HG02678 (cell line): Measurements from ENCODE around the gene SGTB.
"Not testable (repeated sequence)": the region's sequence is repeated elsewhere in the genome, so short reads cannot be mapped to it uniquely, and the experiment has no call there.

ENCODE experiments used
- ATAC-seq: cut with Tn5 transposase; IDR thresholded peaks from one replicate; pipeline ENCODE4 v1.9.1; 2021; ENCODE audit warnings: mild to moderate bottlenecking, moderate library complexity; ENCODE audit not compliant: unreplicated experiment

SGTB gene

GRCh38 chr5:65674749-65675148 lies 47.2 kb downstream of the SGTB start:
- ATAC-seq: no peak

- ATAC-seq: no peak
Measured at GRCh38 chr5:65672796-65673195, 49.1 kb downstream of the SGTB start.

DNA sequence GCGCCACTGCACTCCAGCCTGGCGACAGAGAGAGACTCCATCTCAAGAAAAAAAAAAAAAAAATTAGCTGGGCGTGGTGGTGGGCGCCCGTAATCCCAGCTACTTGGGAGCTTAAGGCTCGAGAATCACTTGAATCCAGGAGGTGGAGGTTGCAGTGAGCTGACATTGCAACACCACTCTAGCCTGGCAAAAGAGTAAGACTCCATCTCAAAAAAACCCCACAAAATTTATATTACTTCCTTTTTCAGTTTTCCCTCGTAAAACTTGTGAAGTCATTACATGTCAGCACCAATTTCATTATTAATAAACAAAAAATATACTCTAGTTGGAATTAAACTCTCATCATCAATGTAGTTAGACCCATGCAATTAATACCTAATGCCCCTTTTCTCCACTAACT lies 53.2 kb downstream of the SGTB start:
- no peak for ATAC-seq

DNA sequence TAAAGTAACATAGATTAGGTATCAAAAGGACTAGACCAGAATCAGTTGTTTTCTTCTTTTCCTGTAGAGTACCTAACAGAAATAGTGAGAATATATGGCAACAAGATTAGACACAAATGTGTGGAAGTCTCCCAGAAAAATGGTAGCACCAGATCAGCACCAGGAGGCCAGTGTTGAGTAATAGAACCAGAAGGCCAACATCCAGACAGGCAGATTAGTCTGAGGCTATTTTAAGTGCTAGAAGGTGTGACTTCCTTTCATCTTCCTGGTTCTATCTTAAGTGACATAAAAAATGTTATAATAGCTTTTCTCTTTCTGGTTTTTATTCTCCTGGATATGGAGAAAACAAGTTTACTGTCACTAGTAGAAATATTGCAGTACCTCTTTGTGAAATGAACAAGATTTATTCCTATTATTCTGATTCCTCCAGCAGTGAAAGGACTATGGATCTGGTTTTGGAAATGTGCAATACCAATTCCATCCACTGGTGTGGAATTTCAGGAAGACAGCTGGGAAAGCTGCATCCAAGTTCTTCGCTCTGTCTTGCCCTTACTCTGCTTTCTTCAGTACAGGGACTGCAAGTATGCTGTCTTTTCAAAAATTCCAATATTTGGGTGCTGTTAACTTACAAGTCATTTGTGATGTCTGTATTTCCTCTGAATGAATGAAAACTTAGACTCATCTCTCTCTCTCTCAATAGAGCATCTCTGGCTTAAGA lies 57.9 kb downstream of the SGTB start:
- ATAC-seq: no peak

- ATAC-seq: no peak
Measured at GRCh38 chr5:65654713-65655112, 67.2 kb downstream of the SGTB start.

DNA sequence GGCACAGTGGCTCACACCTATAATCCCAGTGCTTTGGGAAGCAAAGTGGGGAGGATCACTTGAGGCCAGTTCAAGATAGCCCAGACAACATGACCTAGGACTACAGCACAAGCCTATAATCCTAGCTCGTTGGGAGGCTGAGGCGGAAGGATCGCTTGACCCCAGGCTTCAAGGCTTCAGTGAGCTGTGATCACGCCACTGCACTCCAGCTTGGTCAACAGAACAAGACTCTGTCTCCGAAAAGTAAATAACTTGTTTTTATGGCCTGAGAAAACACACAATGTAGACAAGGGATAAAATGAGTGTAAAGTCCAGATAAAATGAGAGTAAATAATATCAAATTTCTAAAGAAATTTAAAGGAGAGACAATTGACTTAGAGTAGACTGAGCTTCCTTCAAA lies 70.8 kb downstream of the SGTB start:
- no peak for ATAC-seq

GRCh38 chr5:65647941-65648340 lies 74.0 kb downstream of the SGTB start:
- ATAC-seq: no peak

DNA sequence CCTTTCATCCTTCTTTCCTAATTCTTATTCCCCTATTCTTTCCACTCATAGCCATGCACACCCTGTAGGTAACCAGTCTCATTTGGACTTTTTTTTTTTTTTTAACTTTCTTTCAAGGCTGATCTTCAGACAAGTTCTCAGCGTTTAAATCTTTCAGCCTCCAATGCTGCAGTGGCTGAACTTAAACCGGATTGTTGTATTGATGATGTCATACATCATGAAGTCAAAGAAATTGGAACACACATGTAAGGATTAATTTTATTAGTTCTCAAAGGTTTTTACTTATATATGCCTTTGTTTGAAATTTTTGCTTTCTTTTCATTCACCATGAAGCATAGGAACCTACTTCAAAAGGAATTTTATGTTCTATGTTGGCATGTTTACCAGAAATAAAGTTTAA lies 75.0 kb downstream of the SGTB start:
- ATAC-seq: no peak

DNA sequence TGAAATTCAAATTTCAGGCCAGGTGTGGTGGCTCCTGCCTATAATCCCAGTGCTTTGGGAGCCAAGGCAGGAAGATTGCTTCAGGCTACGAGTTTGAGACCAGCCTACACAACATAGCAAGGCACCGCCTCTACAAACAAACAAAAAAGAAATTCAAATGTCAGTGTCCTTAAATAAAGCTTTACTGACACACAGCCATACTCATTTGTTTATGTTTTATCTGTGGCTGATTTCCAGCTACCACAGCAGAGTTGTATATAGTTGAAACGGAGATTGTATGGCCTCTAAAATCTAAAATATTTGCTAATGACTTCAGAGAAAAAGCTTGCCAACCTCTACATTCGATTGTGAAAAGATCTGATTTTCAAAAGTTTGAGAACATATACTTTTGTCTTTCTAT lies 81.7 kb downstream of the SGTB start:
- no peak for ATAC-seq

- no peak for ATAC-seq
Measured at GRCh38 chr5:65630981-65631380, 90.9 kb downstream of the SGTB start.

DNA sequence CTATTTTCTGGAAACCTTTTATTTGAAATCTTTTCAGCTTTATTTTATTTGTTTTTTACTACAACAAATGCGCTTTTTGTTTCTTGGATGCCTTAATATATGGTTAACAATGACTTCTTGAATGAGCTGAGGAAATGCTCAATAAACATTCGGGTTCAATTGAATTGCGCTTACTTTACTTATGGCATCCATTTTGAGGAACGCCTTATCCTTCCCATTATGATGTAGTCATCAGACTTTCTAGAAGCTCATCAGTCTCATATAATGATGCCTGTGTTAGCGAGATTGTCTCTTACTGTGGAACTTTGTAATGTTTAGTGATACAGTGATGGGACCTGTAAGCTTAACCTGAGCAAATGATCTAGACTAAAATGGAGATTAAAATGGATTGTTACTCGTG lies 96.2 kb downstream of the SGTB start:
- no peak for ATAC-seq

DNA sequence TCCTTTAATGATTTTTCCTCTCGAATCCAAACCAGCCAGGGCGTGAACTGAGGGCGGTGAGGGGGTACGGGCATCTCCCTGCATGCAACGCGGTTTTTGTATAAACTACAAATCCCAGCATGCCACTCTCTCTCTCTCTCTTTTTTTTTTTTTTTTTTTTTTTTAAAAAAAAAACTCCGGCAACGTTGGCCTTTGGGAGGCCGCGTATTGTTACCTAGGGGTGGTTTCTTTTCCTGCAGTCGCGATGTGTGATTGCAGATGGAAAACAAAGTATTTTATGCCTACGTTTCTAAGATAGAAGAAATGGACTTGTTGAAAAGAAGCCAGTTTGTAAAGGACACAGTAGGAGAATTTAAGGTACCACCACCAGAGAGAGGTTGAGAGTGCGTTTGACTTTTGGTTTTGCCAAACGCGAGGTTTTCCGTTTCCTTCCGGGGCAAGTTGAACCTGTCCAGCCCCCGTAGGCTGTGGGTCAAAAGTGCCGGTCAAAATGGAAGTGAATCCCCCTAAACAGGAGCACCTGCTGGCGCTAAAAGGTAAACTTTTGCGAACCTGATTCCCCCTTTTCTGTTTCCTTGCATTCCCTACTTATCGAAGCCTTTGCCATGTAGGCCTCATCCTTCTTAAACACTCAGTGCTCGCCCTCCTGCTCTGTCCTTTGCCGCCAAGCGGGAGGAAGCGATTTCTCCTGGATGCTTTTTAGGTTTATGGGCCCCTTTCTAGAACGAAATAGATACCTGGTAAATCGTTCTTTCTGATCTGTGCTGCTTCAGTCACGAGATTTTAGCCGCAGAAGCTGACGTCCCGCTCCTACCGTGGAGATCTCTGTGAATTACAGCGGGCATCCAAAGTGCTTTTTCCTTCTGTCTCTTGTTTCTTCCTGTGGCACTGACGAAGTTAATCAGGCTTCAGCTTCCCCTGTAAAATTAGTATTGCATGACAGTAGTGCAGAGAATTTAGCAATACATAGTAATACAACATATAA lies 97.0 kb downstream of the SGTB start, which contains the start of the genes SHLD3 and TRAPPC13:
Gene SHLD3 (plus strand): TSS at position 457 of the 985 bp plus-strand sequence. CDS start 4,561 bp downstream, outside the sequence.
Gene TRAPPC13 (plus strand): TSS at position 457 of the 985 bp plus-strand sequence. CDS start 34 bp downstream, at position 491.
- peak; percentile 72 for ATAC-seq

GRCh38 chr5:65624025-65624570 lies 97.8 kb downstream of the SGTB start, which contains the start of gene TRIM23:
Gene TRIM23 (minus strand): TSS chr5:65624333. CDS start chr5:65624274, 59 bp downstream.
- ATAC-seq: peak; percentile 93

DNA sequence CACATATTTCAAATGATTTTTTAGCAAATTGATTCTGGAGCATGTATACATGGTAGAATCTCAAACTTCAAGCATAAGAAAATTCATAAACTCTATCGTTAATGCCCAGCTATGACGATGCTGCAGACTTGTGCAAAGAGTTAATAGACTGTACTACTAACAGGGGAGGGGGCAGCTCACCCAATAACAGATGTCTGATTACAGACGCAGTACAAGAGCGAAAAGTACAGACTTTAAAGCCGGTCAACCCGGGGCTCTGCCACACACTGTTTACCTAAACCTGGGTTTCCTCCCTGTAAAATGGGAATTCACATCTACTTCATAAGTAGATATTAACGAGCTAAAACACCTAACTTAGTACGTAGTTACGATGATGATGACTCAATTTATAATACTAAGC lies 98.4 kb downstream of the SGTB start:
- ATAC-seq: no peak

DNA sequence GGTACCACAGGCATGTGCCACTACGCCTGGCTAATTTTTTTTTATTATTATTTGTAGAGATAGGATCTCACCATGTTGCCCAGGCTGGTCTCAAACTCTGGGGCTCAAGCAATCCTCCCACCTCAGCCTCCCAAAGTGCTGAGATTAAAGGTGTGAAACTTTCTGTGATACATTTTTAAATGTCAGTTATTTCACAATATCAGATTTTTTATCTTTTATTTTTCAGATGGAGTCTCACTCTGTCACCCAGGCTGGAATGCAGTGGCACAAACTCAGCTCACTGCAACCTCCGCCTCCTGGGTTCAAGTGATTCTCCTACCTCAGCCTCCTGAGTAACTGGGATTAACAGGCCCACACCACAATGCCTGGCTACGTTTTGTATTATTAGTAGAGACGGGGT lies 99.9 kb downstream of the SGTB start:
- ATAC-seq: not testable (repeated sequence)

DNA sequence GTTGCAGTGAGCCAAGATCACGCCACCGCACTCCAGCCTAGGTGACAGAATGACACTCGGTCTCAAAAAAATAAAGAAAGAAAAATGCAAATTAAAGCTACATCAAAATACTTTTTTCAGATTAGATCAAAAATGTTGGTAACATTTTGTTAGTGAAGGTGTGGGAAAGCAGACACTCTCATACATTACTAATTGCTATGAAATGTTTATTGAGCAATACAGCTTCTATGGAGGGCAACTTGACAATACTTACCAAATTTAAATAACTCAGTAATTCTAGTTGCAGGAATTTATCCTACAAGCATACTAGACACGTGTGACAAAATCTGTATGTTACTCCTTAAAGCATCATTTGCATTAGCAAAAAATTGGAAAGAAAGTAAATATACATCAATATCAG lies 101.9 kb downstream of the SGTB start:
- no peak for ATAC-seq
